HEK293 (cell line): ENCODE data around the gene C19orf73.

Source experiments
- AEBP2 ChIP-seq: fragments of 450-650 bp; formaldehyde crosslinking; IDR thresholded peaks from 2 replicates; pipeline ENCODE4 v1.5.1; 2016; ENCODE audit warnings: missing biosample characterization, missing genetic modification characterization, borderline replicate concordance
- KLF8 ChIP-seq: fragments of 450-650 bp; formaldehyde crosslinking; IDR thresholded peaks from 2 replicates; pipeline ENCODE4 v1.5.1; 2016; ENCODE audit warnings: missing biosample characterization, missing genetic modification characterization
- PRDM10 ChIP-seq: fragments of 450-650 bp; formaldehyde crosslinking; IDR thresholded peaks from 2 replicates; pipeline ENCODE4 v1.5.1; 2016; ENCODE audit warnings: missing biosample characterization, missing genetic modification characterization
- TCF7L2 ChIP-seq: IDR thresholded peaks from 2 replicates; pipeline ENCODE4 v1.6.1; 2011; ENCODE audit warnings: low read depth, mild to moderate bottlenecking, inconsistent platforms, low read length, moderate library complexity, borderline replicate concordance
- ZBTB48 ChIP-seq: fragments of 450-650 bp; formaldehyde crosslinking; IDR thresholded peaks from 2 replicates; pipeline ENCODE4 v1.5.1; 2016; ENCODE audit warnings: missing biosample characterization, missing genetic modification characterization
- ZNF132 ChIP-seq: fragments of 450-650 bp; formaldehyde crosslinking; IDR thresholded peaks from 2 replicates; pipeline ENCODE4 v1.5.1; 2017; ENCODE audit warnings: missing biosample characterization, missing genetic modification characterization, borderline replicate concordance
- ZNF2 ChIP-seq: fragments of 450-650 bp; formaldehyde crosslinking; IDR thresholded peaks from 2 replicates; pipeline ENCODE4 v1.5.1; 2016; ENCODE audit warnings: missing biosample characterization, missing genetic modification characterization
- ZNF292 ChIP-seq: fragments of 450-650 bp; formaldehyde crosslinking; IDR thresholded peaks from 2 replicates; pipeline ENCODE4 v1.5.1; 2016; ENCODE audit warnings: low read depth, missing biosample characterization, missing genetic modification characterization, borderline replicate concordance
- ZNF394 ChIP-seq: fragments of 450-650 bp; formaldehyde crosslinking; IDR thresholded peaks from 2 replicates; pipeline ENCODE4 v1.5.1; 2016; ENCODE audit warnings: missing biosample characterization, missing genetic modification characterization, mild to moderate bottlenecking, moderate library complexity, borderline replicate concordance
- ZNF426 ChIP-seq: fragments of 450-650 bp; formaldehyde crosslinking; IDR thresholded peaks from 2 replicates; pipeline ENCODE4 v1.5.1; 2017; ENCODE audit warnings: missing biosample characterization, missing genetic modification characterization, mild to moderate bottlenecking, inconsistent platforms, moderate library complexity
- ZNF488 ChIP-seq: fragments of 450-650 bp; formaldehyde crosslinking; IDR thresholded peaks from 2 replicates; pipeline ENCODE4 v1.5.1; 2016; ENCODE audit warnings: missing biosample characterization, missing genetic modification characterization
- ZNF677 ChIP-seq: fragments of 450-650 bp; IDR thresholded peaks from 2 replicates; pipeline ENCODE4 v1.5.0; 2018; ENCODE audit warnings: missing biosample characterization, mild to moderate bottlenecking, missing genetic modification characterization, moderate library complexity
- ZNF777 ChIP-seq: fragments of 450-650 bp; formaldehyde crosslinking; IDR thresholded peaks from 2 replicates; pipeline ENCODE4 v1.5.1; 2017; ENCODE audit warnings: missing biosample characterization, missing genetic modification characterization, borderline replicate concordance
- ZNF785 ChIP-seq: fragments of 450-650 bp; formaldehyde crosslinking; IDR thresholded peaks from 2 replicates; pipeline ENCODE4 v1.5.1; 2016; ENCODE audit warnings: missing biosample characterization, missing genetic modification characterization
- ZNF792 ChIP-seq: fragments of 450-650 bp; formaldehyde crosslinking; IDR thresholded peaks from 2 replicates; pipeline ENCODE4 v1.5.1; 2016; ENCODE audit warnings: missing biosample characterization, missing genetic modification characterization
- TF ChIP-seq, protein P1 (sequence below): fragments of 450-650 bp; formaldehyde crosslinking; IDR thresholded peaks from 2 replicates; pipeline ENCODE4 v1.5.1; 2016; ENCODE audit warnings: missing biosample characterization, missing genetic modification characterization, borderline replicate concordance
- TF ChIP-seq, protein P2 (sequence below): fragments of 450-650 bp; formaldehyde crosslinking; IDR thresholded peaks from 2 replicates; pipeline ENCODE4 v1.5.1; 2016; ENCODE audit warnings: missing biosample characterization, missing genetic modification characterization, borderline replicate concordance
- TF ChIP-seq, protein P3 (sequence below): fragments of 450-650 bp; formaldehyde crosslinking; IDR thresholded peaks from 2 replicates; pipeline ENCODE4 v1.5.1; 2016; ENCODE audit warnings: missing biosample characterization, missing genetic modification characterization

C19orf73 gene

GRCh38 chr19:49157445-49158224 lies 38.7 kb upstream of the C19orf73 start, which contains the start of gene TRPM4 (continued):
- TF ChIP-seq, protein P1, sequence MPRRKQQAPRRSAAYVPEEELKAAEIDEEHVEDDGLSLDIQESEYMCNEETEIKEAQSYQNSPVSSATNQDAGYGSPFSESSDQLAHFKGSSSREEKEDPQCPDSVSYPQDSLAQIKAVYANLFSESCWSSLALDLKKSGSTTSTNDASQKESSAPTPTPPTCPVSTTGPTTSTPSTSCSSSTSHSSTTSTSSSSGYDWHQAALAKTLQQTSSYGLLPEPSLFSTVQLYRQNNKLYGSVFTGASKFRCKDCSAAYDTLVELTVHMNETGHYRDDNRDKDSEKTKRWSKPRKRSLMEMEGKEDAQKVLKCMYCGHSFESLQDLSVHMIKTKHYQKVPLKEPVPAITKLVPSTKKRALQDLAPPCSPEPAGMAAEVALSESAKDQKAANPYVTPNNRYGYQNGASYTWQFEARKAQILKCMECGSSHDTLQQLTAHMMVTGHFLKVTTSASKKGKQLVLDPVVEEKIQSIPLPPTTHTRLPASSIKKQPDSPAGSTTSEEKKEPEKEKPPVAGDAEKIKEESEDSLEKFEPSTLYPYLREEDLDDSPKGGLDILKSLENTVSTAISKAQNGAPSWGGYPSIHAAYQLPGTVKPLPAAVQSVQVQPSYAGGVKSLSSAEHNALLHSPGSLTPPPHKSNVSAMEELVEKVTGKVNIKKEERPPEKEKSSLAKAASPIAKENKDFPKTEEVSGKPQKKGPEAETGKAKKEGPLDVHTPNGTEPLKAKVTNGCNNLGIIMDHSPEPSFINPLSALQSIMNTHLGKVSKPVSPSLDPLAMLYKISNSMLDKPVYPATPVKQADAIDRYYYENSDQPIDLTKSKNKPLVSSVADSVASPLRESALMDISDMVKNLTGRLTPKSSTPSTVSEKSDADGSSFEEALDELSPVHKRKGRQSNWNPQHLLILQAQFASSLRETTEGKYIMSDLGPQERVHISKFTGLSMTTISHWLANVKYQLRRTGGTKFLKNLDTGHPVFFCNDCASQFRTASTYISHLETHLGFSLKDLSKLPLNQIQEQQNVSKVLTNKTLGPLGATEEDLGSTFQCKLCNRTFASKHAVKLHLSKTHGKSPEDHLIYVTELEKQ (tag by site-specific recombination) = no peak
- TF ChIP-seq, protein P2, sequence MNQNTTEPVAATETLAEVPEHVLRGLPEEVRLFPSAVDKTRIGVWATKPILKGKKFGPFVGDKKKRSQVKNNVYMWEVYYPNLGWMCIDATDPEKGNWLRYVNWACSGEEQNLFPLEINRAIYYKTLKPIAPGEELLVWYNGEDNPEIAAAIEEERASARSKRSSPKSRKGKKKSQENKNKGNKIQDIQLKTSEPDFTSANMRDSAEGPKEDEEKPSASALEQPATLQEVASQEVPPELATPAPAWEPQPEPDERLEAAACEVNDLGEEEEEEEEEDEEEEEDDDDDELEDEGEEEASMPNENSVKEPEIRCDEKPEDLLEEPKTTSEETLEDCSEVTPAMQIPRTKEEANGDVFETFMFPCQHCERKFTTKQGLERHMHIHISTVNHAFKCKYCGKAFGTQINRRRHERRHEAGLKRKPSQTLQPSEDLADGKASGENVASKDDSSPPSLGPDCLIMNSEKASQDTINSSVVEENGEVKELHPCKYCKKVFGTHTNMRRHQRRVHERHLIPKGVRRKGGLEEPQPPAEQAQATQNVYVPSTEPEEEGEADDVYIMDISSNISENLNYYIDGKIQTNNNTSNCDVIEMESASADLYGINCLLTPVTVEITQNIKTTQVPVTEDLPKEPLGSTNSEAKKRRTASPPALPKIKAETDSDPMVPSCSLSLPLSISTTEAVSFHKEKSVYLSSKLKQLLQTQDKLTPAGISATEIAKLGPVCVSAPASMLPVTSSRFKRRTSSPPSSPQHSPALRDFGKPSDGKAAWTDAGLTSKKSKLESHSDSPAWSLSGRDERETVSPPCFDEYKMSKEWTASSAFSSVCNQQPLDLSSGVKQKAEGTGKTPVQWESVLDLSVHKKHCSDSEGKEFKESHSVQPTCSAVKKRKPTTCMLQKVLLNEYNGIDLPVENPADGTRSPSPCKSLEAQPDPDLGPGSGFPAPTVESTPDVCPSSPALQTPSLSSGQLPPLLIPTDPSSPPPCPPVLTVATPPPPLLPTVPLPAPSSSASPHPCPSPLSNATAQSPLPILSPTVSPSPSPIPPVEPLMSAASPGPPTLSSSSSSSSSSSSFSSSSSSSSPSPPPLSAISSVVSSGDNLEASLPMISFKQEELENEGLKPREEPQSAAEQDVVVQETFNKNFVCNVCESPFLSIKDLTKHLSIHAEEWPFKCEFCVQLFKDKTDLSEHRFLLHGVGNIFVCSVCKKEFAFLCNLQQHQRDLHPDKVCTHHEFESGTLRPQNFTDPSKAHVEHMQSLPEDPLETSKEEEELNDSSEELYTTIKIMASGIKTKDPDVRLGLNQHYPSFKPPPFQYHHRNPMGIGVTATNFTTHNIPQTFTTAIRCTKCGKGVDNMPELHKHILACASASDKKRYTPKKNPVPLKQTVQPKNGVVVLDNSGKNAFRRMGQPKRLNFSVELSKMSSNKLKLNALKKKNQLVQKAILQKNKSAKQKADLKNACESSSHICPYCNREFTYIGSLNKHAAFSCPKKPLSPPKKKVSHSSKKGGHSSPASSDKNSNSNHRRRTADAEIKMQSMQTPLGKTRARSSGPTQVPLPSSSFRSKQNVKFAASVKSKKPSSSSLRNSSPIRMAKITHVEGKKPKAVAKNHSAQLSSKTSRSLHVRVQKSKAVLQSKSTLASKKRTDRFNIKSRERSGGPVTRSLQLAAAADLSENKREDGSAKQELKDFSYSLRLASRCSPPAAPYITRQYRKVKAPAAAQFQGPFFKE (tag by site-specific recombination) = no peak
- TF ChIP-seq ZNF292 (tag by site-specific recombination) = no peak
- no peak for TF ChIP-seq TCF7L2
- TF ChIP-seq ZNF785 (tag by site-specific recombination) = no peak
- TF ChIP-seq, protein P3, sequence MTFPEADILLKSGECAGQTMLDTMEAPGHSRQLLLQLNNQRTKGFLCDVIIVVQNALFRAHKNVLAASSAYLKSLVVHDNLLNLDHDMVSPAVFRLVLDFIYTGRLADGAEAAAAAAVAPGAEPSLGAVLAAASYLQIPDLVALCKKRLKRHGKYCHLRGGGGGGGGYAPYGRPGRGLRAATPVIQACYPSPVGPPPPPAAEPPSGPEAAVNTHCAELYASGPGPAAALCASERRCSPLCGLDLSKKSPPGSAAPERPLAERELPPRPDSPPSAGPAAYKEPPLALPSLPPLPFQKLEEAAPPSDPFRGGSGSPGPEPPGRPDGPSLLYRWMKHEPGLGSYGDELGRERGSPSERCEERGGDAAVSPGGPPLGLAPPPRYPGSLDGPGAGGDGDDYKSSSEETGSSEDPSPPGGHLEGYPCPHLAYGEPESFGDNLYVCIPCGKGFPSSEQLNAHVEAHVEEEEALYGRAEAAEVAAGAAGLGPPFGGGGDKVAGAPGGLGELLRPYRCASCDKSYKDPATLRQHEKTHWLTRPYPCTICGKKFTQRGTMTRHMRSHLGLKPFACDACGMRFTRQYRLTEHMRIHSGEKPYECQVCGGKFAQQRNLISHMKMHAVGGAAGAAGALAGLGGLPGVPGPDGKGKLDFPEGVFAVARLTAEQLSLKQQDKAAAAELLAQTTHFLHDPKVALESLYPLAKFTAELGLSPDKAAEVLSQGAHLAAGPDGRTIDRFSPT (tag by site-specific recombination) = no peak
- TF ChIP-seq ZNF792 = 0 out of 2 replicates have a peak, but pooled peaks have one; percentile 8
- peak; percentile 43; the same call in 1 of the 2 replicates for TF ChIP-seq PRDM10 (tag by site-specific recombination)
- no peak for TF ChIP-seq AEBP2 (tag by site-specific recombination)
- 0 out of 2 replicates have a peak, but pooled peaks have one; percentile 54 for TF ChIP-seq KLF8 (tag by site-specific recombination)
- no peak for TF ChIP-seq ZNF132 (tag by site-specific recombination)
- peak; percentile 38; the same call in 1 of the 2 replicates for TF ChIP-seq ZNF677 (tag by site-specific recombination)
- 0 out of 2 replicates have a peak, but pooled peaks have one; percentile 52 for TF ChIP-seq ZNF2 (tag by site-specific recombination)
- 0 out of 2 replicates have a peak, but pooled peaks have one; percentile 7 for TF ChIP-seq ZBTB48 (tag by site-specific recombination)
- no peak for TF ChIP-seq ZNF426 (tag by site-specific recombination)
- no peak for TF ChIP-seq ZNF488 (tag by site-specific recombination)
- TF ChIP-seq ZNF777 (tag by site-specific recombination) = no peak
- no peak for TF ChIP-seq ZNF394 (tag by site-specific recombination)
